GM18507 (cell line): Measurements from ENCODE around the gene GDF11.

Experiments used
- DNase-seq: peaks from one replicate; pipeline ENCODE4 v3.0.0; 2011; ENCODE audit warnings: low read depth; ENCODE audit not compliant: insufficient read length; ENCODE audit errors: extremely low spot score
- FAIRE-seq: peaks from 2 replicates; lab custom pipeline; 2011; peaks lifted over from hg19 to GRCh38; lab: Jason Lieb, UNC

The GDF11 gene

GRCh38 chr12:55706568-55707218 is 36.2 kb upstream of the GDF11 start:
- no peak for FAIRE-seq
- no peak for DNase-seq

GRCh38 chr12:55707219-55707671 is 35.7 kb upstream of the GDF11 start:
- no peak for DNase-seq
- FAIRE-seq: no peak

- DNase-seq: no peak
Measured at GRCh38 chr12:55707841-55708694, 34.9 kb upstream of the GDF11 start, which contains the start of gene ITGA7. TSS of gene ITGA7 (minus strand) at chr12:55707904. CDS start at chr12:55707682, 222 bp downstream.

GRCh38 chr12:55708695-55709233 is 34.2 kb upstream of the GDF11 start:
- FAIRE-seq (no peak), DNase-seq (no peak)

More at GRCh38 chr12:55707841-55708694, 34.9 kb upstream of the GDF11 start, which contains the start of gene ITGA7:
- FAIRE-seq: no peak

GRCh38 chr12:55711786-55712553 is 31.0 kb upstream of the GDF11 start:
- FAIRE-seq (no peak), DNase-seq (no peak)

- DNase-seq (no peak), FAIRE-seq (no peak)
Measured at GRCh38 chr12:55712700-55713415, 30.1 kb upstream of the GDF11 start.

- no peak for DNase-seq
- FAIRE-seq: no peak
Measured at GRCh38 chr12:55713721-55714120, 29.2 kb upstream of the GDF11 start.

- FAIRE-seq: no peak
- no peak for DNase-seq
Measured at GRCh38 chr12:55715169-55715764, 27.7 kb upstream of the GDF11 start.

- peak; percentile 89 for FAIRE-seq
- peak; percentile 90 for DNase-seq
Measured at GRCh38 chr12:55715833-55716581, 26.9 kb upstream of the GDF11 start, which contains the start of gene BLOC1S1. TSS of gene BLOC1S1 (plus strand) at chr12:55716046. CDS start at chr12:55716052, 6 bp downstream.

GRCh38 chr12:55716582-55716957 is 26.4 kb upstream of the GDF11 start:
- no peak for FAIRE-seq

GRCh38 chr12:55717011-55718007 is 25.6 kb upstream of the GDF11 start:
- DNase-seq: no peak
- FAIRE-seq: no peak

More at GRCh38 chr12:55716582-55716957, 26.4 kb upstream of the GDF11 start:
- DNase-seq: no peak

- FAIRE-seq: no peak
- DNase-seq: no peak
Measured at GRCh38 chr12:55718015-55718414, 24.9 kb upstream of the GDF11 start.

- DNase-seq (no peak), FAIRE-seq (no peak)
Measured at GRCh38 chr12:55718624-55719275, 24.2 kb upstream of the GDF11 start.

GRCh38 chr12:55719371-55719770 is 23.6 kb upstream of the GDF11 start:
- DNase-seq: no peak
- FAIRE-seq: no peak

GRCh38 chr12:55720071-55720564 is 22.8 kb upstream of the GDF11 start, which contains the start of gene RDH5:
TSS of gene RDH5 (plus strand) at chr12:55720393. CDS start at chr12:55721185, 792 bp downstream.
- DNase-seq (no peak), FAIRE-seq (no peak)

- FAIRE-seq (no peak), DNase-seq (no peak)
Measured at GRCh38 chr12:55720894-55721444, 22.0 kb upstream of the GDF11 start.
